H1 (cell line): ENCODE results near the gene RNF175. TPM values are rescaled to one million over a fixed set of nuclear protein-coding genes. Genes with fewer than 3 reads are reported as not detected.

Experiments
- CTCF ChIA-PET: fragments of 300-600 bp; sonication (Branson Sonifier 250); formaldehyde crosslinking; loops from one replicate; lab custom pipeline; 2021; ENCODE audit not compliant: partially characterized antibody; lab: Charles Lee
- POLR2A ChIA-PET: fragments of 300-600 bp; sonication (Branson Sonifier 250); formaldehyde crosslinking; loops from one replicate; lab custom pipeline; 2021; ENCODE audit warnings: inconsistent platforms; ENCODE audit not compliant: partially characterized antibody; lab: Charles Lee
- DNase-seq, 2 experiments: peaks; one replicate each; pipeline versions ENCODE4 v3.0.0 to v3.0.0-alpha.2; 2010 to 2022; ENCODE audit warnings: low spot score in 2 of 2, low read depth in 1 of 2, mixed read lengths in 1 of 2
- FAIRE-seq: peaks from 2 replicates; lab custom pipeline; 2011; peaks lifted over from hg19 to GRCh38; lab: Jason Lieb, UNC
- H2AFZ ChIP-seq: 2 replicates; pipeline ENCODE4 v1.8.1; 2012; ENCODE audit warnings: low read length, inconsistent platforms
- H2AK5ac ChIP-seq: 2 replicates; pipeline ENCODE4 v1.6.1; 2013; ENCODE audit warnings: low read depth, low read length
- H2BK120ac ChIP-seq: replicated peaks from 2 replicates; pipeline ENCODE3; 2013; ENCODE audit warnings: low read depth, low read length, inconsistent platforms
- H2BK12ac ChIP-seq: 2 replicates; pipeline ENCODE4 v1.6.1; 2013; ENCODE audit warnings: low read depth, low read length
- H2BK15ac ChIP-seq: 2 replicates; pipeline ENCODE4 v1.6.1; 2013; ENCODE audit warnings: low read length
- H2BK20ac ChIP-seq: 2 replicates; pipeline ENCODE4 v1.6.1; 2013; ENCODE audit warnings: low read length
- H2BK5ac ChIP-seq: 2 replicates; pipeline ENCODE4 v1.6.1; 2013; ENCODE audit warnings: low read depth, low read length
- H3K14ac ChIP-seq: 2 replicates; pipeline ENCODE4 v1.6.1; 2013; ENCODE audit warnings: inconsistent platforms; ENCODE audit not compliant: insufficient read length
- H3K18ac ChIP-seq: 2 replicates; pipeline ENCODE4 v1.6.1; 2013; ENCODE audit warnings: low read length; ENCODE audit errors: extremely low read depth
- H3K23ac ChIP-seq: 2 replicates; pipeline ENCODE4 v1.6.1; 2013; ENCODE audit warnings: inconsistent platforms; ENCODE audit not compliant: insufficient read length
- H3K23me2 ChIP-seq: 2 replicates; pipeline ENCODE4 v1.6.1; 2013; ENCODE audit warnings: low read depth, low read length
- H3K27ac ChIP-seq: 2 replicates; pipeline ENCODE4 v1.6.1; 2011; ENCODE audit warnings: low read depth, low read length, inconsistent platforms
- H3K27me3 ChIP-seq, 4 experiments: replicated peaks in 1 of 4; 1 replicate in 1 of 4; 2 replicates in 3 of 4; pipeline versions ENCODE4 v1.6.1 to v1.8.1; 2011 to 2013; ENCODE audit warnings: low read length in 3 of 4, mild to moderate bottlenecking in 3 of 4, inconsistent platforms in 2 of 4, mixed read lengths in 2 of 4, moderate library complexity in 1 of 4; ENCODE audit not compliant: control insufficient read depth in 3 of 4, insufficient read depth in 3 of 4; ENCODE audit errors: extremely low read depth in 1 of 4
- H3K36me3 ChIP-seq, 4 experiments: 2 replicates each; pipeline versions ENCODE4 v1.6.1 to v1.8.1; 2011 to 2013; ENCODE audit warnings: mild to moderate bottlenecking in 4 of 4, low read length in 3 of 4, moderate library complexity in 2 of 4, control low read depth in 1 of 4, inconsistent platforms in 1 of 4; ENCODE audit not compliant: insufficient read depth in 4 of 4, control insufficient read depth in 2 of 4
- H3K4ac ChIP-seq: replicated peaks from 2 replicates; pipeline ENCODE3; 2013; ENCODE audit warnings: low read length, low read depth, mixed read lengths, inconsistent platforms; ENCODE audit not compliant: insufficient read length
- H3K4me1 ChIP-seq, 4 experiments: replicated peaks in 1 of 4; 1 replicate in 1 of 4; 2 replicates in 3 of 4; pipeline versions ENCODE4 v1.6.1 to v1.8.1; 2011 to 2013; ENCODE audit warnings: low read length in 3 of 4, inconsistent platforms in 2 of 4, mixed read lengths in 1 of 4; ENCODE audit not compliant: insufficient read depth in 4 of 4, control insufficient read depth in 3 of 4
- H3K4me2 ChIP-seq, 2 experiments: 2 replicates each; pipeline versions ENCODE4 v1.6.1 to v1.8.1; 2011 to 2013; ENCODE audit warnings: low read depth in 2 of 2, low read length in 2 of 2, control low read depth in 1 of 2, inconsistent platforms in 1 of 2, mild to moderate bottlenecking in 1 of 2; ENCODE audit not compliant: insufficient read depth in 1 of 2
- H3K4me3 ChIP-seq, 4 experiments: fragments of 200-600, 300-600 bp in 1 of 4; sonication (generic), shearing (Covaris generic), sonication (Bioruptor Twin) in 1 of 4; 2 replicates each; pipeline versions ENCODE4 v1.5.1 to v1.8.1; 2011 to 2016; ENCODE audit warnings: low read length in 4 of 4, low read depth in 3 of 4, control low read depth in 2 of 4, inconsistent platforms in 2 of 4, mild to moderate bottlenecking in 2 of 4, mixed read lengths in 1 of 4, moderate library complexity in 1 of 4; ENCODE audit not compliant: insufficient read depth in 2 of 4; ENCODE audit errors: extremely low read depth in 1 of 4
- H3K56ac ChIP-seq: replicated peaks from 2 replicates; pipeline ENCODE3; 2013; ENCODE audit warnings: low read depth, mild to moderate bottlenecking, mixed read lengths, low read length, inconsistent platforms; ENCODE audit not compliant: insufficient read length
- H3K79me1 ChIP-seq: 2 replicates; pipeline ENCODE4 v1.6.1; 2013; ENCODE audit warnings: low read depth, low read length, control low read depth
- H3K79me2 ChIP-seq, 2 experiments: 2 replicates each; pipeline versions ENCODE4 v1.6.1 to v1.8.1; 2012 to 2013; ENCODE audit warnings: low read length in 2 of 2, mild to moderate bottlenecking in 2 of 2, inconsistent platforms in 1 of 2; ENCODE audit not compliant: insufficient read depth in 2 of 2, control insufficient read depth in 1 of 2
- H3K9ac ChIP-seq, 4 experiments: replicated peaks in 1 of 4; 1 replicate in 1 of 4; 2 replicates in 3 of 4; pipeline versions ENCODE4 v1.6.1 to v1.8.1; 2011 to 2013; ENCODE audit warnings: low read depth in 3 of 4, low read length in 3 of 4, control low read depth in 2 of 4, mild to moderate bottlenecking in 2 of 4, moderate library complexity in 2 of 4, inconsistent platforms in 1 of 4; ENCODE audit errors: extremely low read depth in 1 of 4
- H3K9me3 ChIP-seq, 2 experiments: 2 replicates each; pipeline versions ENCODE4 v1.6.1 to v1.8.1; 2012 to 2013; ENCODE audit warnings: mild to moderate bottlenecking in 2 of 2, moderate library complexity in 2 of 2, control low read depth in 1 of 2, inconsistent platforms in 1 of 2, low read depth in 1 of 2, low read length in 1 of 2, mixed read lengths in 1 of 2; ENCODE audit not compliant: insufficient read depth in 2 of 2
- H4K20me1 ChIP-seq, 2 experiments: replicated peaks in 1 of 2; 2 replicates each; pipeline versions ENCODE3 to v1.8.1; 2011 to 2013; ENCODE audit warnings: inconsistent platforms in 2 of 2, low read length in 2 of 2, mild to moderate bottlenecking in 1 of 2; ENCODE audit not compliant: insufficient read depth in 2 of 2, control insufficient read depth in 1 of 2
- H4K5ac ChIP-seq: 2 replicates; pipeline ENCODE4 v1.6.1; 2013; ENCODE audit warnings: low read length, low read depth, mixed read lengths, inconsistent platforms; ENCODE audit not compliant: insufficient read length
- H4K8ac ChIP-seq: 2 replicates; pipeline ENCODE4 v1.8.0; 2013; ENCODE audit warnings: mild to moderate bottlenecking, moderate library complexity, low read length, inconsistent platforms; ENCODE audit not compliant: insufficient read depth; ENCODE audit errors: extremely low read depth
- H4K91ac ChIP-seq: replicated peaks from 2 replicates; pipeline ENCODE3; 2013; ENCODE audit warnings: low read length, mixed read lengths, inconsistent platforms; ENCODE audit not compliant: insufficient read length
- CBX8 ChIP-seq: fragments of 300-800, 300-1000 bp; sonication (generic); IDR thresholded peaks from 2 replicates; pipeline ENCODE4 v1.7.1; 2016; ENCODE audit warnings: low read depth, low read length, borderline replicate concordance
- CREB1 ChIP-seq: IDR thresholded peaks from 2 replicates; pipeline ENCODE4 v1.6.1; 2012; ENCODE audit warnings: inconsistent platforms
- HDAC2 ChIP-seq, 2 experiments: fragments of 300-600 bp in 1 of 2; sonication (generic) in 1 of 2; IDR thresholded peaks; 2 replicates each; pipeline ENCODE4 v1.6.1; 2011 to 2012; ENCODE audit warnings: low read depth in 2 of 2, low read length in 2 of 2, mild to moderate bottlenecking in 2 of 2, moderate library complexity in 2 of 2, borderline replicate concordance in 1 of 2, inconsistent platforms in 1 of 2
- KDM4A ChIP-seq: IDR thresholded peaks from one replicate; pipeline ENCODE4 v1.7.1; 2012; ENCODE audit warnings: low read depth, mild to moderate bottlenecking, moderate library complexity, low read length, inconsistent platforms; ENCODE audit not compliant: severe bottlenecking
- KDM5A ChIP-seq: fragments of 200-600 bp; IDR thresholded peaks from 2 replicates; pipeline ENCODE4 v1.7.1; 2012; ENCODE audit warnings: mild to moderate bottlenecking, low read length, inconsistent platforms, mixed read lengths
- POU5F1 ChIP-seq: IDR thresholded peaks from 2 replicates; pipeline ENCODE4 v1.6.1; 2011; ENCODE audit warnings: low read depth, mild to moderate bottlenecking, low read length, moderate library complexity
- TAF7 ChIP-seq: optimal IDR thresholded peaks from 2 replicates; pipeline ENCODE3; 2011; ENCODE audit warnings: low read depth, mild to moderate bottlenecking, inconsistent platforms, low read length, moderate library complexity, borderline replicate concordance
- WGBS, 2 experiments: shearing (Covaris generic) in 1 of 2; methylation state at CpG; one replicate each; pipeline versions ENCODE4 v1.1.6 to v1.1.7; 2013 to 2015; ENCODE audit warnings: low lambda C conversion rate in 2 of 2, mixed read lengths in 2 of 2, inconsistent platforms in 1 of 2, low coverage in 1 of 2, missing lambda C conversion rate in 1 of 2; ENCODE audit not compliant: insufficient replicate concordance in 2 of 2, insufficient coverage in 1 of 2, insufficient read length in 1 of 2; ENCODE audit errors: extremely low coverage in 1 of 2, missing lambda C conversion rate in 1 of 2; 5-methylcytosine and 5-hydroxymethylcytosine counted together
- polyA plus RNA-seq, 7 experiments: library from polyadenylated mRNA; depleted of rRNA in 3 of 7; stranded (reverse) in 5 of 7; unstranded in 2 of 7; fragments of >200 nt in 5 of 7; fragments of 200-250 nt in 2 of 7; gene quantifications; 1 replicate in 5 of 7; 2 replicates in 1 of 7; 4 replicates in 1 of 7; pipeline versions ENCODE4 v1.2.1 to v1.2.3, GENCODE V29; 2011 to 2013; ENCODE audit warnings: missing spikeins in 2 of 7, mixed read lengths in 2 of 7
- total RNA-seq: library from RNA; stranded (reverse); fragmentation: NEBNext Ultra II Directional; extraction: Animal tissue kit (Norgen Biotek cat#: 25700); gene quantifications from 2 replicates; pipeline ENCODE4 v1.2.1, GENCODE V29; 2021
- TF ChIP-seq, protein P1 (sequence below): IDR thresholded peaks from 2 replicates; pipeline ENCODE4 v1.6.1; 2011; ENCODE audit warnings: low read length, improper control_type of control experiment

RNF175 gene
- total and polyA plus RNA-seq, 2 of the 8 experiments (the other 6 are each of a cell fraction or from before 2014, with no cell fraction given), result 7.9 to 9.8 TPM

DNA sequence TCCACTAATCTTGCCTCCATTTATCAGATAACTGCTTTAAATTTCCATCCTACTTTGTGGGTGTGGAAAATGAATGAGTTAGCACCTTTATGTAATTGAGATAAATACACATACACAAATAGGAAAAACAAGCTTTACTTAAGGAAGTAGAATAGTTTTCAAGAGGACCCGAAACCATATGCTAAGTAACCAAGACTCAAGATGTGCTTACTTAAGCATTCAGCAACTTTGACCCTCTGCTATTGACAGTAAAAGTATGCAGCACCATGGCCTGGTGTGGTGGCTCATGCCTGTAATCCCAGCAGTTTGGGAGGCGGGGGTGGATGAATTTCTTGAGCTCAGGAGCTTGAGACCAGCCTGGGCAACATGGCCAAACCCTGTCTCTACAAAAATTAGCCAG is 29.9 kb downstream of the RNF175 start:
- Histone ChIP-seq H2AFZ (no peak overlapping the region), H4K91ac (no peak overlapping the region), H3K4me3 (no peak overlapping the region), H3K4me2 (no peak overlapping the region), H4K8ac (no peak overlapping the region), H2BK5ac (no peak overlapping the region), H3K4ac (no peak overlapping the region), H3K23ac (no peak overlapping the region), H3K23me2 (no peaks in the 10 kb centered on the region), H2BK12ac (no peak overlapping the region), H3K79me1 (no peaks in the 10 kb centered on the region), H2BK120ac (no peak overlapping the region), H2AK5ac (no peak overlapping the region), H2BK15ac (no peak overlapping the region), H3K9ac (no peak overlapping the region), H3K79me2 (no peaks in the 10 kb centered on the region), H3K18ac (no peak overlapping the region), H2BK20ac (no peak overlapping the region), H3K27me3 (no peaks in the 10 kb centered on the region), H3K14ac (no peak overlapping the region), H3K36me3 (no peaks in the 10 kb centered on the region), H3K27ac (no peak overlapping the region), H3K56ac (no peak overlapping the region), H4K20me1 (no peaks in the 10 kb centered on the region), H3K4me1 (no peaks in the 10 kb centered on the region), H4K5ac (no peak overlapping the region), H3K9me3 (no peaks in the 10 kb centered on the region)
- ChIA-PET CTCF (interaction anchor here (0.7 to 1.6 kb wide), 2 partner anchors 82 to 95 kb away, joined by 3 read pairs; no protein-coding TSS in a partner anchor), POLR2A (no interaction called here)
- no peak for DNase-seq
- no peak for FAIRE-seq
- TF ChIP-seq KDM4A, result no peak
- TF ChIP-seq TAF7, result no peak
- TF ChIP-seq, protein P1, sequence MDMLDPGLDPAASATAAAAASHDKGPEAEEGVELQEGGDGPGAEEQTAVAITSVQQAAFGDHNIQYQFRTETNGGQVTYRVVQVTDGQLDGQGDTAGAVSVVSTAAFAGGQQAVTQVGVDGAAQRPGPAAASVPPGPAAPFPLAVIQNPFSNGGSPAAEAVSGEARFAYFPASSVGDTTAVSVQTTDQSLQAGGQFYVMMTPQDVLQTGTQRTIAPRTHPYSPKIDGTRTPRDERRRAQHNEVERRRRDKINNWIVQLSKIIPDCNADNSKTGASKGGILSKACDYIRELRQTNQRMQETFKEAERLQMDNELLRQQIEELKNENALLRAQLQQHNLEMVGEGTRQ, result no peak
- no peak for TF ChIP-seq CBX8
- TF ChIP-seq CREB1, result no peak
- no peak for TF ChIP-seq HDAC2 (IDR thresholded peaks at IDR 0.05; ENCODE audit: borderline replicate concordance in 1 of 2, low read depth in 2 of 2, low read length in 2 of 2)
- TF ChIP-seq KDM5A, result no peak
- no peak for TF ChIP-seq POU5F1
- WGBS, 2 experiments, result 79% methylated on average over 2 of the region's 2 CpGs; no CpG with 5 or more reads in 1 of the 2 experiments
